GM21390 (cell line): Measurements from ENCODE around the gene WDR17.
"Not testable (repeated sequence)": the region's sequence is repeated elsewhere in the genome, so short reads cannot be mapped to it uniquely, and the experiment has no call there.

Experiments used
- ATAC-seq: cut with Tn5 transposase; IDR thresholded peaks from one replicate; pipeline ENCODE4 v1.9.1; 2021; ENCODE audit not compliant: unreplicated experiment

Gene WDR17

DNA sequence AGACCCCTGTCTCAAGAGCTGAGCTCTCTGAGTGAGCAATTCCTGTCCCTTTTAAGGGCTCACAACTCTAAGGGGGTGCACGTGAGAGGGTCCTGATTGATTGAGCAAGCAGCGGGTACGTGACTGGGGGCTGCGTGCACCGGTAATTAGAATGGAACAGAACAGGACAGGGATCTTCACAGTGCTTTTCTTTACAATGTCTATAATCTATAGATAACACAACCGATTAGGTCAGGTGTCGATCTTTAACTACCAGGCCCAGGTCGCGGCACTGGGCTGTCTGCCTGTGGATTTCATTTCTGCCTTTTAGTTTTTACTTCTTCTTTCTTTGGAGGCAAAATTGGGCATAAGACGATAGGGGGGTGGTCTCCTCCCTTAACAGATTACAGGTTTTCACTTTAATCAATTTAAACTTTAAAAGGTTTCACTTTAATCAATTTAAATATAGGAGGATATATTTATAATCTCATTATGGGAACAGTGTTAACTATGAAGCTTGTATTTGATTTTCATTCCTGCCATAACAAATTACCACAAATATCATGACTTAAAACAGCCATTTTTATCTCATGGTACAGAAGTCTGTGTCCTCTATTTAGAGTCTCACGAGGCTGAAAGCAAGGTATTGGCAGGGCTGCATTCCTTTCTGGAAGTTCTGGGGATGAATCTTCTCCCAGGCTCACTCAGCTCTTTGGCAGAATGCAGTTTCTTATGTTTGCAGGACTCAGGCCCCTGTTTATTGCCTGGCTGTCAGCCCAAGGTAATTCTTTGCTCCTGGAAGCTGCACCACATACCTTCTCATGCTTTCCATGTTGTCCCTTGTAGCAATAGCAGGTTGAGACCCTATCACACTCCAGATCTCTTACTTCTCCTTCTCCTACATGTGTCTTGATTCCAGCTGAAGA is 124.5 kb downstream of the WDR17 start:
- ATAC-seq = no peak

DNA sequence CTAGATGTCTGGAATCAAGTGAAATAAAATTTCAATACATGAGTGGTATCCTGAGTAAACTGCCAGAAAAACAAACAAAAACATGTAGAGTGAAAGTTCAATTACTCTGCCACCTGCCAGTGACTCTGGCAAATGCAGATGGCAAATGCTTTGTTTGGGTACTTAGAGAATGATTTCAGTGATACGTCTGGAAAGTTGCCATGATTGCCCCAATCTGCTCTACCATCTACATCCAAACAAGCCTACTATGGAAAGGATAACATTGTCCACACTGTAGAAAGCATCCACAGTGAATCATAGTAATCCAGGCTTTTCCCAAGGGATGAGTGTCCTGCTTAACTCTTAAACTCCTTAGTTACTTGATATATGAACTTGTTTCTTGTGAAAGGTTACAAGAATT is 126.3 kb downstream of the WDR17 start:
- ATAC-seq = no peak

DNA sequence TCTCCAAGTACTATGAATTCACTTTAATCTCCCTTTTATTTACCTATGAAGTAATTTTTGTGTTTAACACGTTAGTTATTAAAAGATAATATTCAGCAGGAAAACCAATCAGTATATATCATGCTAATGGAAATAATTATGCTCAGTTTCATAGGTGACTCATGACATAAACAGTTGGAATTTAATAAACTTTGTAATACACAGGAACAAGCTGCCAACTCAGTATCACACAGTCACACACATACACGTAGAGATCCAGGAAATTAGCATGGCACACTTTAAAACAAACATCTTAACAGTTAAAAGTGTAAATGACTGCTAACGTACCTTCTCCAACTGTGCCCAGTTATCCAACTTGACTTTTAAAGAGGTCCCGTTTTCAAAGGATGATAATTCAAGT is 127.5 kb downstream of the WDR17 start:
- no peak for ATAC-seq

DNA sequence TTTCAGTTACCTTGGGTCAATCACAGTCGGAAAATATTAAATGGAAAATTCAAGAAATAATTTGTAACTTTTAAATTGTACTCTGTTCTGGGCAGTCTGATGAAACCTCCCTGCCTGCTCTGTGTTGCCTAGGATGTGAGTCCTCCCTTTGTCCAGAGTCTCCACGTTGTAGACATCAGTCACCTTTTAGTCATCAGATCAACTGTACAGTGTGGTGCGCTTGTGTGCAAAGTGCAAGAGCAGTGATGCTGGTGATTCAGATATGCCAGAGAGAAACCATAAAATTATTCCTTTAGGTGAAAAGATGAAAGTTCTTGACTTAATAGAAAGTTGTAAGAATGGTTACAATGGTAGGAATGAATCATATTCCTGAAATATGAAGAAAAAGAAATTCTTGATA is 128.3 kb downstream of the WDR17 start:
- no peak for ATAC-seq

DNA sequence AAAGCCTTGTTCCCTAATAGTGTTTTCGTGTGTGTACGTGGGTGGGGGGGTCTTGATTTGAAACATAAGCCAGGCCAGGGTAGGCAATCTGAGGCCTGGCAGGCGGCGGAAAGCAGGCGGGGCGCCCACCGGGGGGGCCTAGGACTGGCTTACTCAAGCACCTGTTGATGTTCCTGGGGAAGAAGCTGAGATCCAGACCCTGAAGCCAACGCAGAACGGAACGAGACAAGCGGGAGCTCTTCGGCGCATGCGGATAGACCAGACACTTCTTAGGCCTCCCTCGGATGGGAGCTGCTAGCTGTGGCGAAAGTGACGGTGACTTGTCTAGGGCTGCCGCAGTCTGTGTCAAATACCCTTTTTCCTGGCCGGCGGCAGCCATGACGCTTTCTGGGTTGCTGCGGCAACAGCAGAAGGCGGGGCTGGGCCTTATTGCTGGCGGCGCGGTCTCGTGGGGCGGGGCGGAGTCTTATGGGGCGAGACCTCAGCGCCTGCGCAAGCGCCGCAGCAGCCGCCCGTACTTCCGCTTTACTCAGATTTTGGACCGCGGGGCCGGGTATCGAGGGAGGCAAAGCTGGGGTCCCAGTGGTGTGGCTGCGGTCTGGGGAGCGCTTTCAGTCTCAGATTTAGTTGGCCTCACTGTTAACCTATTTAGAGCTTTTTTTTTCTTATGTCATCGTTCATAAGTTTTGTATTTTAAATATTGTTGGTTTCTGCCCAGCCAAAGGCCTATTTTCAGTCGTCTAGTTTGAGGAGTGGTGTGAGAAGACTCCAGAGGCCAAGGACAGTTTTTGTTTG is 129.7 kb downstream of the WDR17 start, which contains the start of gene SPATA4:
Gene SPATA4, minus strand, starts transcription at position 402 of the 795 bp plus-strand sequence. Its CDS starts 23 bp downstream, at position 379.
- ATAC-seq = peak; percentile 98

DNA sequence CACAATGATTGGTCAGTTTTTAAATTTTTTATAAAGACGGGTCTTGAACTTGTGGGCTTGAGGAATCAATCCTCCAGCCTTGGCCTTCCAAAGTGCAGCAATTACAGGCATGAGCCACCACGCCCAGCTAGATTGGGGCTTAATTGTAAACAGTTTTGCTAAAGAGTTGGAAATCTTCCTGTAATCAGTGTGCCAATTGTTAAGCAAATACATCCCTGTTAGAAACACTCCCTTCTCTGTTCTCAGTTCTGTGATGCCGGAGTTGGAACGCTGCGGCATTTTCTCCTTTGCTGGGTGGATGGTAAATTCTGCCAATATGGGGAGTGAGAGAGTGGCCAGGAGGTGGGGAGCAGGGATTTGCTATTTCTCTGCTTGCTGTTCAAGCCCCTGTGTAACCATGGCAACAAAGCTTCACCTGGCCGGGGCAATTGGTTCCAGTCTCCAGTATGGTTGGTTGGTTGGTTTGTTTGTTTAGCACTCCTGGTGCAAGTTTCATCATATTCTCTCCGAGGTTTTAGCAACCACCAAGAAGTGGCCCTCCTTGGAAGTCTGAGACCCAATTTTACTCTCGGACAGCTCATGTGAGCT is 132.8 kb downstream of the WDR17 start:
- ATAC-seq = no peak

DNA sequence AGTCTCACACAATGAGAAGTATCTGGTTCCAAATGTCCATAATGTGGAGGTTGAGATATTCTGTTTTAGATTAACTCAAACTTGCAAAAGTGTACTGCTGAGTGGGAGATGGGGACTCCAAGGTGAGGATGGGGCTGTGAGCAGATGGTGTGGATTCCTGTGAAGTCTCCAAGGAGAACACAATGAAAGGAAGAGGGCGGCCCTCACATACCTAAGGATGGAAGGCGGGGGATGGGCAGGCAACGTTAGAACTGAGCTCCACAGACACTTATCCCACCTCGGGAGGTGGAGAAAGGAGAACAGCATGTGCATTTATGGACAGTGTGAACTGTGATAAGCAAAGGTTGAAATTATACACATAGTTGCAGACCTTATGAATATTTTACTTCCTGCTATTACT is 139.7 kb downstream of the WDR17 start:
- no peak for ATAC-seq

DNA sequence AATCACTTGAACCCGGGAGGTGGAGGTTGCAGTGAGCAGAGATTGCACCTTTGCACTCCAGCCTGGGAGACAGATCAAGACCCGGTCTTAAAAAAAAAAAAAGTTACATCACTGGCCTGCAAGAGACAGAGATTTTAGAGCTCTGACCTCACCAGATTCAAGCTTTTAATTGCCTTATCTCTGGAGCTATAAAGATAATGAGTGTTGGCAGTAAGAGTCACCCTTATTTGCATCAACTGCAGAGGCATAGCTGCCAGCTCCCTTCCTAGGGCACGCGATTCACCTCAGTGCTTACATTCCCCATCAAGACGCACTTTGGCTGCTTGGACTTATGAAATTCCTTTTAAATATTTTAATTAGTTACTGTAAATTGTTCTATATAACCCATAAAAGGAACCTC is 142.2 kb downstream of the WDR17 start:
- ATAC-seq = no peak

DNA sequence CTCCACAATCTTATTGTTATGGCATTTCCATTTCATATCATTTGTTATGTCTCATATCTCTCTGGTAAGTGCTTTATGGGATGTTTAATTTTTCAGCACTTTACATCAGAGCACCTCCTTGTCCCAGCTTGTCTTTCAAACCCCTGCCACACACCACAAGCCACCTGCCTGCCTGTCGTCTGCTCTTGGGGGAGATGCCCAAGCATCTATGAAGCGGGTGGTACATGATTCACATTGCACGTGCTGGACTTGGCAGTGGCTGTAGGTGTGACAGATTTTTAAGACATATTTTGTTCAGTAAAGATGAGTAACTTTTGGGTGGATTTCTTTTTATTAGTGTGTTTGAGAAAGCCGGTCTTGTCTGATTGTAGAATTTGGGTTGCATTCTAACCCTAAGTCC is 143.9 kb downstream of the WDR17 start:
- no peak for ATAC-seq

DNA sequence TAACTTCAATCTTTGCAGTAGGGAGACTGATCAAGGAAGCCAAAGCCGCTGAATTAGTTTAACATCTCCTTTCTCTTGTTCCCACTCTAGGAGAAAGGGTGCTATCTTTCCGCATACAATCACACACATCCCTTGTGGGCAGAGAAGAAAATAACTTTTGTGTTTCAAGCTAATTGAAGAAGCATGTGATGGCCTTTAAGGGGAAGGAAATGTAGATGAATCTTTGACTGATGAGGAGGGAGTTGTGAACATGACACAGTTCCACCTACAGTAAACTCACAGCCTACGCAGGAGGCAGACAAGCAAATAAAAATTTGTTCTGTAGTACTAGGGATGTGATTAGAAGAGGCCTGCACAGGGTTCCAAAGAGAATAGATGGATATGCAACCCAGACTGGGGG is 144.5 kb downstream of the WDR17 start:
- ATAC-seq = no peak

DNA sequence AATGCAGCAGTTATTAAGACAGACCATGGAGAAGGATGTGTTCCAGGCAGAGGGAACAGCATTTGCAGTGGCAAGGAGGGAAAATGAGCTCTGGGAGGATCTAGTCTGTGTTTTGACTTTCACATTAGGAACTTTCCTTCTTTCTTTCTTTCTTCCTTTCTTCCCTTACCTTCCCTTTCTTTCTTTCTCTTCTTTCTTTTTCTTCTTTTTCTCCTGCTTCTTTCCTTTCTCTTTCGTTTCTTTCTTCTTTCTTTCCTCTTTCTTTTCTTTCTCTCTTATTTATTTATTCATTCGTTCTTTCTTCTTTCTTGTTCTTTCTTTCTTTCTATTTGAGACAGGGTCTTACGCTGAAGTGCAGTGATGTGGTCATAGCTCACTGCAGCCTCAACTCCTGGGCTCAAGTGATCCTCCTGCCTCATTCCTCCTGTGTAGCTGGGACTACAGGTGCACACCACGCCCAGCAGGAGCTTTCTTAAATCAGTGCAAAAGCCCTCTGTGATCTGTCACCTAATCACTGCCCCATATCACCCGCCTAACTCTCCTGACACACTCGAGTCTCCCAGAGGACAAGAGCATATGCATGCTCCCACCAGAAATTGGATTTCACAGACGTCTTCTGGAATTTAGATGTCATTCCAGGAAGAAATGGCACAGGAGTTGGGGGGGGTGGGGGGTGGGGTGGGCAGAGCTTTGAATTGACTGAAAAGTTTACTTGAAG is 145.1 kb downstream of the WDR17 start:
- no peak for ATAC-seq

DNA sequence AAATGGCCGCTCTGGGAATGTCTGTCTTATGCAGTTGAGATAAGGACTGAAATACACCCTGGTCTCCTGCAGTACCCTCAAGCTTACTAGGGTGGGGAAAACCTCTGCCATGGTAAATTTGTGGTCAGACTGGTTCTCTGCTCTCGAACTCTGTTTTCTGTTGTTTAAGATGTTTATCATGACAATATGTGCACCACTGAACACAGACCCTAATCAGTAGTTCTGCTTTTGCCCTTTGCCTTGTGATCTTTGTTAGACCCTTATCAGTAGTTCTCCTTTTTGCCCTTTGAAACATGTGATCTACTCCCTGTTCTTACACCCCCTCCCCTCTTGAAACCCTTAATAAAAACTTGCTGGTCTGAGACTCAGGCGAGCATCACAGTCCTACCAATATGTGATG is 146.7 kb downstream of the WDR17 start:
- ATAC-seq = not testable (repeated sequence)

DNA sequence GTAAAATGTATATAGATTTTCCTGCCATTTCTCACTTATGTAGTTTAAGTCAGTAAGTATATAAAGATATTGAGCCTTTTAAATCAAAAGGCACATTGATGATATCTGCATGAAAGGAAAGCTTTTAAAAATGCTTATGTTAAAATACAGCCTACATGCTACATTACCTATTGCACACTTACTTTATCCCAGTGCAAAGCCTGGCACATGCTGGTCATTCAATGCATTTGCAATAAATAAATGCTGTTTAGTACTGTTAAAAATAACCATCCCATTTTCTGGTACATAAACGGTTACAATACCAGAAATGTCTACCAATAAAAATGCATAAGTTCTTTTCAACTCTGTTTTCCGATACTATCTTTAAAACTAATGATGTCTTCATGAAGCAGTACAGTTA is 151.9 kb downstream of the WDR17 start:
- no peak for ATAC-seq

DNA sequence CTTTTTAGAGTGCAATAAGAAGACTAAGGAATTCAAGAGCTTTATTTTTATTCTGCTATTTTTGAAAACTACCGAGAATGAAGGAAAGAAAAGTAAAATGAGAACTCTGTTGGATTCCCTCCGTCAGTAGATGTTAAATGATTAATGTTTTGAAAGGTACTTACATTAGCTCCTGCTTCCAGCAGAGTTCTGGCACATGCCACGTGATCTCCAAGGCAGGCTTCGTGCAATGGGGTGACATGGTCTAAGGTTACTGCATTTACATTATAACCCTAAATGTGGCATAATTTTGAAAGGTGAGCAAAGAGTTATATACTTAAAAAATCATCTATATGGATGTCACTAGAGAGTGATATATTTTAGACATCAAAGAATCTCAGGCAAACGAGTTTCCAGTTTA is 156.5 kb downstream of the WDR17 start:
- ATAC-seq = no peak

DNA sequence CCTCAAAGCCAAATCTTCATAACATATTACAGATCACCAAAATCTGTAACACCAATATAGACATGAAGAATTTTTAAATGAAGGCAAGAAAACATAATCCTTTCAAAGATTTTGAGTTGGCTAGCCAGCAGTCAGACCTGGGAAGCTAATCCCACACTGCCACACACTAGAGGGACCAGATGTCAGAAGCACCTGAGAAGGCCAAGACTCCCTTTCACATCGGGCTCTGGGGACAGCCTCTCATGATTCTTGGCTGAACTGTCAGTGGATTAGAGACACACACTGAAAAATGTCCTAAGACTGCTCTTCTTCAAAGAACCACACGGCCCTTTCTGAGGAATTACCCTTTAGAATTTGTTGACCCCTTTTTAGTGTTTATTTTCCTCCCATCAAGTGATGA is 157.9 kb downstream of the WDR17 start:
- no peak for ATAC-seq

DNA sequence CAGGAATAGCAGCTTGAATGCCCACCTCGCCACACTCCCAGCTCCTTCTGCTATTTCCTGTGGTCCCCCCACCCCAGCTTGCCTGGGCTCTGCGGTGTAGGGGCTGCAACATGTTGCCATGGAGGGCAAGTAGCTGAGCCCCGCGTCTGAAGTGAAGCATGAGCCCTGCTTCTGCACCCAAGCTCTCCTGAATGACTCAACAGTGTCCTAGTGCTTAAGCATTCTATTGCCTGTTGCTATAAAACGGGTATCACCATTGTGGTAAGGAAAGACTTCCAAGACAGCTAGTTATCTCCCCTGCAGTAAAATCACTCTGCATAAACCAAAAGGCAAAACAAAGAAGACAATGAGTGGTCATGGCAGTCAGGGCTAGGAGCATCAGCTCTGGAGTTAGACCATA is 161.1 kb downstream of the WDR17 start:
- ATAC-seq = no peak

DNA sequence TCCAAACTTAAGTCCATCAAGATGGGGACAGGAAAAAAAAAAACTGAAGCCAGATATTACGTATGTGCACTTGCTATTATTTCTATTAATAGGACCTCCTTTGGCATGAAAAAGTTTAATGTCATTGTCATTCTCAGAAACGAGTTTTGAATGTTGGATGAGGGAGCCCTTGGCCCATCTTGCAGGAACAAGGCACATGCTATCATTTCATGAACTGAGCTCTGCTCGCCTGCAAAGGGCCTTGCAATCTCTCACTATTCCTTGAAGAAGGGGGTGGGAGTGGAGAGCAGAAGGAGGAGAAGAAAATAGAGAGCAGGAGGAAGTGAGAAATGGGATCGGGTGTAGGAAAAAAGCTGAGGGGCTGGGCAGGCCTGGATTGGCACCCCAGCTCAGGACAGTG is 164.0 kb downstream of the WDR17 start:
- no peak for ATAC-seq
